HepG2 (cell line): ENCODE measurements around the gene ARMH2. TPM values are rescaled to one million over a fixed set of nuclear protein-coding genes. Genes with fewer than 3 reads are reported as not detected.

ENCODE experiments used
- ELF1 ChIP-seq: sonication (generic); formaldehyde crosslinking; IDR thresholded peaks from 2 replicates; pipeline ENCODE4 v1.4.0; 2020; ENCODE audit warnings: missing genetic modification reagents
- HDAC6 ChIP-seq: fragments of 200-600 bp; sonication (generic); IDR thresholded peaks from 2 replicates; pipeline ENCODE4 v1.7.0; 2017; ENCODE audit warnings: mild to moderate bottlenecking, antibody characterized with exemption, low read length, low read depth
- MEIS1 ChIP-seq: sonication (generic); formaldehyde crosslinking; IDR thresholded peaks from 2 replicates; pipeline ENCODE4 v1.9.0; 2021; ENCODE audit warnings: mild to moderate bottlenecking, missing genetic modification reagents, moderate library complexity, borderline replicate concordance
- MXI1 ChIP-seq: IDR thresholded peaks from 3 replicates; pipeline ENCODE4 v1.6.1; 2012; ENCODE audit warnings: low read depth, low read length, inconsistent platforms, borderline replicate concordance
- ONECUT2 ChIP-seq: sonication (generic); formaldehyde crosslinking; IDR thresholded peaks from 2 replicates; pipeline ENCODE4 v1.4.0; 2020; ENCODE audit warnings: missing genetic modification reagents
- PTBP1 ChIP-seq: fragments of 200-400 bp; formaldehyde crosslinking; IDR thresholded peaks from 2 replicates; pipeline ENCODE4 v1.6.1; 2018; ENCODE audit warnings: low read length, low read depth; ENCODE audit not compliant: poor library complexity, severe bottlenecking
- REPIN1 ChIP-seq: sonication (generic); formaldehyde crosslinking; IDR thresholded peaks from 2 replicates; pipeline ENCODE4 v1.8.0; 2022; ENCODE audit warnings: missing genetic modification reagents, low read depth, mild to moderate bottlenecking, borderline replicate concordance
- RORA ChIP-seq: sonication (generic); formaldehyde crosslinking; IDR thresholded peaks from 2 replicates; pipeline ENCODE4 v1.5.0; 2020; ENCODE audit warnings: mild to moderate bottlenecking, missing genetic modification reagents, moderate library complexity
- TMF1 ChIP-seq: sonication (generic); formaldehyde crosslinking; IDR thresholded peaks from 2 replicates; pipeline ENCODE4 v1.8.1; 2022; ENCODE audit warnings: low read depth, missing genetic modification reagents
- TSC22D2 ChIP-seq: sonication (generic); formaldehyde crosslinking; IDR thresholded peaks from 2 replicates; pipeline ENCODE4 v1.5.1; 2020; ENCODE audit warnings: missing genetic modification reagents, mild to moderate bottlenecking, borderline replicate concordance
- ZFP1 ChIP-seq: IDR thresholded peaks from 2 replicates; pipeline ENCODE4 v1.6.1; 2016
- ZKSCAN8 ChIP-seq: IDR thresholded peaks from 2 replicates; pipeline ENCODE4 v1.6.1; 2016; ENCODE audit warnings: borderline replicate concordance, missing genetic modification reagents, missing compliant biosample characterization
- ZMAT3 ChIP-seq: sonication (generic); formaldehyde crosslinking; conservative IDR thresholded peaks from 2 replicates; pipeline ENCODE4 v1.7.0; 2021; ENCODE audit warnings: missing genetic modification reagents
- ZNF124 ChIP-seq: sonication (generic); formaldehyde crosslinking; IDR thresholded peaks from 2 replicates; pipeline ENCODE4 v1.4.0; 2020; ENCODE audit warnings: missing genetic modification reagents
- ZNF550 ChIP-seq: sonication (generic); formaldehyde crosslinking; IDR thresholded peaks from 2 replicates; pipeline ENCODE4 v1.4.0; 2020; ENCODE audit warnings: mild to moderate bottlenecking, missing genetic modification reagents, borderline replicate concordance
- ZNF619 ChIP-seq: sonication (generic); formaldehyde crosslinking; IDR thresholded peaks from 2 replicates; pipeline ENCODE4 v1.4.0; 2020; ENCODE audit warnings: mild to moderate bottlenecking, missing genetic modification reagents
- ZNF768 ChIP-seq: sonication (generic); formaldehyde crosslinking; IDR thresholded peaks from 2 replicates; pipeline ENCODE4 v1.4.0; 2020; ENCODE audit warnings: missing genetic modification reagents
- polyA plus RNA-seq, 8 experiments: library from polyadenylated mRNA; depleted of rRNA in 3 of 8; stranded (reverse) in 7 of 8; unstranded in 1 of 8; fragments of >200 nt; fragmentation: Illumina TruSeq in 4 of 8; extraction: Trizol in 4 of 8; gene quantifications; 2 replicates each; pipeline versions ENCODE4 v1.2.1 to v1.2.3, GENCODE V29; 2011 to 2016; ENCODE audit warnings: low read depth in 4 of 8, missing spikeins in 1 of 8, mixed read lengths in 1 of 8; ENCODE audit not compliant: insufficient read depth in 1 of 8
- total RNA-seq, 5 experiments: library from RNA; depleted of rRNA; stranded (reverse); fragments of >200 nt; fragmentation: Illumina TruSeq; extraction: Trizol; gene quantifications; 2 replicates each; pipeline ENCODE4 v1.2.3, GENCODE V29; 2016; ENCODE audit warnings: low read depth in 1 of 5
- TF ChIP-seq, protein P1 (sequence below): sonication (generic); formaldehyde crosslinking; IDR thresholded peaks from 2 replicates; pipeline ENCODE4 v1.9.0; 2021; ENCODE audit warnings: missing genetic modification reagents, mild to moderate bottlenecking, borderline replicate concordance
- TF ChIP-seq, protein P2 (sequence below): IDR thresholded peaks from 2 replicates; pipeline ENCODE4 v1.6.1; 2018; ENCODE audit warnings: missing genetic modification reagents
- TF ChIP-seq, protein P3 (sequence below): sonication (generic); formaldehyde crosslinking; conservative IDR thresholded peaks from 2 replicates; pipeline ENCODE4 v1.5.0; 2020; ENCODE audit warnings: missing genetic modification reagents
- TF ChIP-seq, protein P4 (sequence below): sonication (generic); formaldehyde crosslinking; IDR thresholded peaks from 2 replicates; pipeline ENCODE4 v1.4.0; 2020; ENCODE audit warnings: missing genetic modification reagents
- TF ChIP-seq, protein P5 (sequence below): sonication (generic); formaldehyde crosslinking; IDR thresholded peaks from 2 replicates; pipeline ENCODE4 v1.5.1; 2020; ENCODE audit warnings: mild to moderate bottlenecking, missing genetic modification reagents

Gene ARMH2
- total and polyA plus RNA-seq, 2 of the 13 experiments (the other 11 are each of a cell fraction or from before 2014, with no cell fraction given) = not detected

DNA sequence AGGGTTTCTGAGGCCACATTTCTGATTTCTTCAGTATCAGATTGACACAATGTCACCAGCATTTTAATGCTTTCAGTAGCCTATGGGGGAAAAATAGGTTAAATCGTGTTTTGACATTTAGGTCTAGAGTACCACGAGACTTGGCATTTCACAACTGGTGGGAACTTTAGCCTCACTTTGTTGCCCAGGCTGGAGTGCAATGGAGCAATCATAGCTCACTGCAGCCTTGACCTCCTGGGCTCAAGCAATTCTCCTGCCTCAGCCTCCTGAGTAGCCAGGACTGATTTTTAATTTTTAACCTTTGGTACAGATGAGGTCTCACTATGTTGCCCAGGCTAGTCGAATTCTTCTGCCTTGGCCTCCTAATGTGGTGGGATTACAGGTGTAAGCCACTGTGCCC lies 11.0 kb upstream of the ARMH2 start (continued):
- TF ChIP-seq, protein P1, sequence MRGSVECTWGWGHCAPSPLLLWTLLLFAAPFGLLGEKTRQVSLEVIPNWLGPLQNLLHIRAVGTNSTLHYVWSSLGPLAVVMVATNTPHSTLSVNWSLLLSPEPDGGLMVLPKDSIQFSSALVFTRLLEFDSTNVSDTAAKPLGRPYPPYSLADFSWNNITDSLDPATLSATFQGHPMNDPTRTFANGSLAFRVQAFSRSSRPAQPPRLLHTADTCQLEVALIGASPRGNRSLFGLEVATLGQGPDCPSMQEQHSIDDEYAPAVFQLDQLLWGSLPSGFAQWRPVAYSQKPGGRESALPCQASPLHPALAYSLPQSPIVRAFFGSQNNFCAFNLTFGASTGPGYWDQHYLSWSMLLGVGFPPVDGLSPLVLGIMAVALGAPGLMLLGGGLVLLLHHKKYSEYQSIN = no peak
- TF ChIP-seq PTBP1 (no peak), ZMAT3 (CRISPR knock-in tag) (no peak; the same call in 1 of the 2 replicates), RORA (CRISPR knock-in tag) (no peak), ELF1 (CRISPR knock-in tag) (no peak; the same call in 1 of the 2 replicates), ONECUT2 (CRISPR knock-in tag) (no peak), TMF1 (CRISPR knock-in tag) (no peak), ZNF124 (CRISPR knock-in tag) (no peak), MXI1 (no peak), ZNF619 (no peak), HDAC6 (no peak), ZKSCAN8 (peak; percentile 48; the same call in 1 of the 2 replicates), ZNF768 (CRISPR knock-in tag) (no peak), TSC22D2 (CRISPR knock-in tag) (no peak), ZNF550 (CRISPR knock-in tag) (no peak), MEIS1 (CRISPR knock-in tag) (no peak), REPIN1 (CRISPR knock-in tag) (peak; percentile 56; the same call in 1 of the 2 replicates), ZFP1 (no peak)
- TF ChIP-seq, protein P2, sequence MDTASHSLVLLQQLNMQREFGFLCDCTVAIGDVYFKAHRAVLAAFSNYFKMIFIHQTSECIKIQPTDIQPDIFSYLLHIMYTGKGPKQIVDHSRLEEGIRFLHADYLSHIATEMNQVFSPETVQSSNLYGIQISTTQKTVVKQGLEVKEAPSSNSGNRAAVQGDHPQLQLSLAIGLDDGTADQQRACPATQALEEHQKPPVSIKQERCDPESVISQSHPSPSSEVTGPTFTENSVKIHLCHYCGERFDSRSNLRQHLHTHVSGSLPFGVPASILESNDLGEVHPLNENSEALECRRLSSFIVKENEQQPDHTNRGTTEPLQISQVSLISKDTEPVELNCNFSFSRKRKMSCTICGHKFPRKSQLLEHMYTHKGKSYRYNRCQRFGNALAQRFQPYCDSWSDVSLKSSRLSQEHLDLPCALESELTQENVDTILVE = no peak
- TF ChIP-seq, protein P3, sequence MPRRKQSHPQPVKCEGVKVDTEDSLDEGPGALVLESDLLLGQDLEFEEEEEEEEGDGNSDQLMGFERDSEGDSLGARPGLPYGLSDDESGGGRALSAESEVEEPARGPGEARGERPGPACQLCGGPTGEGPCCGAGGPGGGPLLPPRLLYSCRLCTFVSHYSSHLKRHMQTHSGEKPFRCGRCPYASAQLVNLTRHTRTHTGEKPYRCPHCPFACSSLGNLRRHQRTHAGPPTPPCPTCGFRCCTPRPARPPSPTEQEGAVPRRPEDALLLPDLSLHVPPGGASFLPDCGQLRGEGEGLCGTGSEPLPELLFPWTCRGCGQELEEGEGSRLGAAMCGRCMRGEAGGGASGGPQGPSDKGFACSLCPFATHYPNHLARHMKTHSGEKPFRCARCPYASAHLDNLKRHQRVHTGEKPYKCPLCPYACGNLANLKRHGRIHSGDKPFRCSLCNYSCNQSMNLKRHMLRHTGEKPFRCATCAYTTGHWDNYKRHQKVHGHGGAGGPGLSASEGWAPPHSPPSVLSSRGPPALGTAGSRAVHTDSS = no peak
- TF ChIP-seq, protein P4, sequence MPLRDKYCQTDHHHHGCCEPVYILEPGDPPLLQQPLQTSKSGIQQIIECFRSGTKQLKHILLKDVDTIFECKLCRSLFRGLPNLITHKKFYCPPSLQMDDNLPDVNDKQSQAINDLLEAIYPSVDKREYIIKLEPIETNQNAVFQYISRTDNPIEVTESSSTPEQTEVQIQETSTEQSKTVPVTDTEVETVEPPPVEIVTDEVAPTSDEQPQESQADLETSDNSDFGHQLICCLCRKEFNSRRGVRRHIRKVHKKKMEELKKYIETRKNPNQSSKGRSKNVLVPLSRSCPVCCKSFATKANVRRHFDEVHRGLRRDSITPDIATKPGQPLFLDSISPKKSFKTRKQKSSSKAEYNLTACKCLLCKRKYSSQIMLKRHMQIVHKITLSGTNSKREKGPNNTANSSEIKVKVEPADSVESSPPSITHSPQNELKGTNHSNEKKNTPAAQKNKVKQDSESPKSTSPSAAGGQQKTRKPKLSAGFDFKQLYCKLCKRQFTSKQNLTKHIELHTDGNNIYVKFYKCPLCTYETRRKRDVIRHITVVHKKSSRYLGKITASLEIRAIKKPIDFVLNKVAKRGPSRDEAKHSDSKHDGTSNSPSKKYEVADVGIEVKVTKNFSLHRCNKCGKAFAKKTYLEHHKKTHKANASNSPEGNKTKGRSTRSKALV = no peak
- TF ChIP-seq, protein P5, sequence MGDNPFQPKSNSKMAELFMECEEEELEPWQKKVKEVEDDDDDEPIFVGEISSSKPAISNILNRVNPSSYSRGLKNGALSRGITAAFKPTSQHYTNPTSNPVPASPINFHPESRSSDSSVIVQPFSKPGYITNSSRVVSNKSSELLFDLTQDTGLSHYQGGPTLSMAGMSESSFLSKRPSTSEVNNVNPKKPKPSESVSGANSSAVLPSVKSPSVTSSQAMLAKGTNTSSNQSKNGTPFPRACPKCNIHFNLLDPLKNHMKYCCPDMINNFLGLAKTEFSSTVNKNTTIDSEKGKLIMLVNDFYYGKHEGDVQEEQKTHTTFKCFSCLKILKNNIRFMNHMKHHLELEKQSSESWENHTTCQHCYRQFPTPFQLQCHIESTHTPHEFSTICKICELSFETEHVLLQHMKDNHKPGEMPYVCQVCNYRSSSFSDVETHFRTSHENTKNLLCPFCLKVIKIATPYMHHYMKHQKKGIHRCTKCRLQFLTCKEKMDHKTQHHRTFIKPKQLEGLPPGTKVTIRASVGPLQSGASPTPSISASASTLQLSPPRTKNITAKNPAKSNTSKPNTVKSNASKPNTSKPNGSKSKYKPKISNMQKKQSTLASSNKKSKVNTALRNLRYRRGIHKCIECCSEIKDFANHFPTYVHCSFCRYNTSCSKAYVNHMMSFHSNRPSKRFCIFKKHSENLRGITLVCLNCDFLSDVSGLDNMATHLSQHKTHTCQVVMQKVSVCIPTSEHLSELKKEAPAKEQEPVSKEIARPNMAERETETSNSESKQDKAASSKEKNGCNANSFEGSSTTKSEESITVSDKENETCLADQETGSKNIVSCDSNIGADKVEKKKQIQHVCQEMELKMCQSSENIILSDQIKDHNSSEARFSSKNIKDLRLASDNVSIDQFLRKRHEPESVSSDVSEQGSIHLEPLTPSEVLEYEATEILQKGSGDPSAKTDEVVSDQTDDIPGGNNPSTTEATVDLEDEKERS (CRISPR knock-in tag) = peak; percentile 95
